DND-41 (cell line): ENCODE data around the gene SYT5.
"Not testable (repeated sequence)": the region's sequence is repeated elsewhere in the genome, so short reads cannot be mapped to it uniquely, and the experiment has no call there.

Experiments
- ATAC-seq: fragments of 200-7000 bp; cut with Tn5 transposase; 3 replicates; pipeline ENCODE4 v1.9.1; 2021; ENCODE audit warnings: low read depth; ENCODE audit not compliant: insufficient read depth
- DNase-seq: peaks from one replicate; pipeline ENCODE4 v3.0.0-alpha.2; 2020
- H2AFZ ChIP-seq: 2 replicates; pipeline ENCODE4 v1.6.0; 2012; ENCODE audit warnings: low read depth, low read length
- H3K27ac ChIP-seq: 2 replicates; pipeline ENCODE4 v1.5.1; 2012; ENCODE audit warnings: low read length, inconsistent platforms
- H3K27me3 ChIP-seq: fragments of 200-600 bp; sonication (generic); 2 replicates; pipeline ENCODE4 v1.6.0; 2012; ENCODE audit warnings: low read length, mild to moderate bottlenecking, inconsistent platforms; ENCODE audit not compliant: insufficient read depth, poor library complexity
- H3K36me3 ChIP-seq: 2 replicates; pipeline ENCODE4 v1.5.1; 2012; ENCODE audit warnings: low read length, inconsistent platforms; ENCODE audit not compliant: insufficient read depth
- H3K4me1 ChIP-seq: 2 replicates; pipeline ENCODE4 v1.5.1; 2012; ENCODE audit warnings: mild to moderate bottlenecking, low read length; ENCODE audit not compliant: insufficient read depth
- H3K4me2 ChIP-seq: 2 replicates; pipeline ENCODE4 v1.6.0; 2012; ENCODE audit warnings: mild to moderate bottlenecking, moderate library complexity, low read length, inconsistent platforms; ENCODE audit not compliant: insufficient read depth
- H3K4me3 ChIP-seq, 2 experiments: fragments of 200-600 bp in 1 of 2; shearing (Covaris generic) in 1 of 2; 2 replicates each; pipeline ENCODE4 v1.5.1; 2012 to 2016; ENCODE audit warnings: inconsistent platforms in 2 of 2, low read length in 2 of 2, mild to moderate bottlenecking in 2 of 2, low read depth in 1 of 2, moderate library complexity in 1 of 2
- H3K79me2 ChIP-seq: 2 replicates; pipeline ENCODE4 v1.6.0; 2012; ENCODE audit warnings: low read length, inconsistent platforms; ENCODE audit not compliant: insufficient read depth
- H3K9ac ChIP-seq: 2 replicates; pipeline ENCODE4 v1.6.0; 2012; ENCODE audit warnings: low read depth, mild to moderate bottlenecking, inconsistent platforms, low read length, moderate library complexity
- H3K9me3 ChIP-seq: 2 replicates; pipeline ENCODE4 v1.5.1; 2012; ENCODE audit warnings: low read length, moderate library complexity, mild to moderate bottlenecking, inconsistent platforms; ENCODE audit not compliant: insufficient read depth, severe bottlenecking
- H4K20me1 ChIP-seq: 2 replicates; pipeline ENCODE4 v1.6.0; 2012; ENCODE audit warnings: low read length; ENCODE audit not compliant: insufficient read depth
- CTCF ChIP-seq: IDR thresholded peaks from 2 replicates; pipeline ENCODE4 v1.5.1; 2012; ENCODE audit warnings: borderline replicate concordance, low read length, moderate library complexity, mild to moderate bottlenecking; ENCODE audit not compliant: poor library complexity, severe bottlenecking; ENCODE audit errors: extremely low read depth
- EZH2 ChIP-seq: IDR thresholded peaks from 3 replicates; pipeline ENCODE4 v1.6.1; 2012; ENCODE audit warnings: borderline replicate concordance, low read depth, mild to moderate bottlenecking, moderate library complexity, low read length, inconsistent platforms; ENCODE audit not compliant: severe bottlenecking

The SYT5 gene

GRCh38 chr19:55173186-55173713 is 6.8 kb downstream of the SYT5 start:
- no peak for TF ChIP-seq CTCF
- TF ChIP-seq EZH2: no peak
- Histone ChIP-seq H3K9ac (no peak overlapping the region), H3K4me3 (no peak overlapping the region), H3K27me3 (peaks cover 7% of the 10 kb centered on the region), H3K9me3 (no peaks in the 10 kb centered on the region), H3K27ac (no peak overlapping the region), H3K36me3 (no peaks in the 10 kb centered on the region), H4K20me1 (0 out of 2 replicates have a peak, but pooled peaks cover 2% of the 10 kb centered on the region), H3K4me2 (0 out of 2 replicates have a peak overlapping the region, but pooled peaks have one; percentile 24), H3K4me1 (peaks cover 4% of the 10 kb centered on the region), H3K79me2 (no peaks in the 10 kb centered on the region), H2AFZ (no peak overlapping the region)
- ATAC-seq (no peak), DNase-seq (no peak)

- Histone ChIP-seq H3K9ac (no peak overlapping the region), H3K79me2 (no peaks in the 10 kb centered on the region), H3K27me3 (peaks cover 7% of the 10 kb centered on the region), H3K27ac (no peak overlapping the region), H4K20me1 (0 out of 2 replicates have a peak, but pooled peaks cover 2% of the 10 kb centered on the region), H3K36me3 (no peaks in the 10 kb centered on the region), H2AFZ (no peak overlapping the region), H3K4me1 (no peaks in the 10 kb centered on the region; the same call in 1 of the 2 replicates), H3K4me2 (no peak overlapping the region), H3K4me3 (no peak overlapping the region), H3K9me3 (no peaks in the 10 kb centered on the region)
- no peak for TF ChIP-seq EZH2
- no peak for TF ChIP-seq CTCF
- ATAC-seq (no peak), DNase-seq (no peak)
Observed at GRCh38 chr19:55172741-55173140, 7.3 kb downstream of the SYT5 start.

GRCh38 chr19:55172318-55172717 is 7.8 kb downstream of the SYT5 start:
- not testable (repeated sequence) for H3K27ac ChIP-seq, H3K4me1 ChIP-seq, H4K20me1 ChIP-seq, H3K79me2 ChIP-seq, H3K4me2 ChIP-seq, H3K4me3 ChIP-seq, DNase-seq, ATAC-seq, H3K9me3 ChIP-seq, H3K36me3 ChIP-seq, H3K9ac ChIP-seq, H3K27me3 ChIP-seq, H2AFZ ChIP-seq

GRCh38 chr19:55171440-55171839 is 8.6 kb downstream of the SYT5 start:
- Histone ChIP-seq H3K4me2 (no peak overlapping the region), H3K79me2 (no peaks in the 10 kb centered on the region), H2AFZ (no peak overlapping the region), H3K4me1 (no peaks in the 10 kb centered on the region; the same call in 1 of the 2 replicates), H3K4me3 (no peak overlapping the region), H3K27ac (no peak overlapping the region), H3K9ac (no peak overlapping the region), H3K36me3 (no peaks in the 10 kb centered on the region), H3K27me3 (peaks cover 9% of the 10 kb centered on the region), H4K20me1 (0 out of 2 replicates have a peak, but pooled peaks cover 2% of the 10 kb centered on the region), H3K9me3 (no peaks in the 10 kb centered on the region)
- TF ChIP-seq EZH2 (no peak), CTCF (no peak)
- no peak for DNase-seq
- ATAC-seq: no peak
